ENCODE results near the gene SETD3.

SETD3 gene

DNA sequence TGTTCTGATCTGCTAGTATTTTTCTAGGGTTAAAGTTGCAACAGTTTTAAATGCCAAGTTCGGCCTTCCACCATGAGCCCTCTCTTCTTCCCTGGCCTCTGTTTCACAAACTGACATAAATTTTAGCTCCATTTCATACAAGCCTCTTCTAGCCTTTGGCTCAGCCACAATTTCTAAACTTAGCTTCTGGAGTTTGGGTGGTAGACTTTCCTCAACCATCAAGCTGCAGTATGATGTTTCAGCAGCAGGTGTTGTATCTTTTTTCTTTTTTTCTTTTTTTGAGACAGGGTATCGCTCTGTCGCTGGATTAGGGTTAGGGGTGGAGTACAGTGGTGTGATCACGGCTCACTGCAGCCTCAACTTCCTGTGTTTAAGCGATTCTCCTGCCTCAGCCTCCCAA is 29.4 kb downstream of the SETD3 start:
- no peak for DNase-seq

DNA sequence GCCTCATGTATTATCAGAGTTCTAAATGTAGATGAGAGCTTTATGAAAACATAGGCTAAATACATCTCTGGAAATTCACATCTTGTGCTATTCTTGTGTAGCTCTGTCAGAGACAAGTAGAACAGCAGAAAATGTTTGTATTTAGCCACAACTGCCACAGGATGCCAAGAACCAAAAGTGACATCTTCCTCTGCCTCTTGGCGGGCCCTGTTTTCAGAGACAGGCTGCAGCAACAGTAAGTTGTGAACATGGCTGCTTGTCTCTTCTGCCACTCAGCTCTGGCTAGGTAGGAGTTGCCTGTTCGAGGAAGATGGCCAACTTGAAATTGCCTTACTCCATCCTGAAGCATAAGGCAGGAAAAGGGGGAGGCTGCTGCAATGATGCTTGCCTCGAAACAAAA is 30.4 kb downstream of the SETD3 start:
- no peak for DNase-seq

DNA sequence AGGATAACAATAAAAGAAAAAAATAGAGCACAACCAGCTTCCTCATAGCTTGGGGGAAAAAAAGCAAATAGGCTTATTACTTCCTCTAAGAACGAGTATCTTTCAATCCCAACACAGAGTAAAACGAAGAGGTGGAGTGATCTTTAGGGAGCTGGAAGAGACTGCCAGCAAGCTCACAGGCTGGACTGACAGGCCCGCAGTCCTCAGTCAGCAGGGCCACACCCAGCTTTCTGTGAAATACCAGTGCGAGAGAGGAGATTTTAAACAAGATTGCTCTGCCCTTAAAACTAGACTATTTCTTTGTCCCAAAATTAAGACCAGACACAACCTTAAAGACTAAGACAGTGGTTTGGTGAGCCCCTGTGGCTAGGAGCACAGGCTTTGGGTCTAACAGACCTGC is 32.9 kb downstream of the SETD3 start:
- no peak for DNase-seq

DNA sequence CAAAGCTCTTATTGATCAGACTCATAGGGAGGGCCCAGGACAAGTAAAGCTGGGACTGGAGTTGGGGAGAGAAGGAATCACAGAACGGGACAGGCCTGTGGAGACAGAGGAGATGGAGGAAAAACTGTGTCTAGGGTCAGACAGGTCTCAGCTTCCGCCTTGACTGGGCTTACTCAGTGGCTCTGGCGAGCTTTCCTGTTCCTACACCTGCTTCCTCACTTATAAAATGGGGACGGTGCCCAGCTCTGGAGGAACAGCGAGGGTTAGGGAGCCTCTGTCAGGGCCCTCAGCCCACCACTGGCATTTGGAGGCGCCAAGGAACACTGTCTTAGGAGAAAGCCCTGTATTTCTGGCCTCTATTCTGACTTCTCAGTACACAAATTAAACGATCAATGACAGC is 34.7 kb downstream of the SETD3 start:
- no peak for DNase-seq

DNA sequence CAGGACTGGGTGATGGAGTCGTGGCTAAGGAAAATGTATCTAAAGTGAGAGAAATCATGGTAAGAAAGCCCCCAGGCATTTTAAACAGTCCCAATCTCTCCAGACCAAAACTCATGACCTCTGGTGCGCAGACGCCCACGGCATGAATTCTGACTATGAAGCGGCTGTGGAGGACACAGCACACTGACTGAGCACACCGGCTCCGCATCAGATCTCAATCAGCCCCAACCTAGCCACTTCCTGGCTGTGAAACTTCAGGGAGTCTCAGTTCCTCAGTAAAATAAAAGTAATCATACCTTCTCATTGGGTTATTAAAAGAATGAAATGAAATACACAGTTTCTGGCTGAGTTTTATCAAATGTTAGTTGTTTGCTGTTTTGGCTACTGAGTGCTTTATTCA is 38.7 kb downstream of the SETD3 start:
- DNase-seq: no peak

DNA sequence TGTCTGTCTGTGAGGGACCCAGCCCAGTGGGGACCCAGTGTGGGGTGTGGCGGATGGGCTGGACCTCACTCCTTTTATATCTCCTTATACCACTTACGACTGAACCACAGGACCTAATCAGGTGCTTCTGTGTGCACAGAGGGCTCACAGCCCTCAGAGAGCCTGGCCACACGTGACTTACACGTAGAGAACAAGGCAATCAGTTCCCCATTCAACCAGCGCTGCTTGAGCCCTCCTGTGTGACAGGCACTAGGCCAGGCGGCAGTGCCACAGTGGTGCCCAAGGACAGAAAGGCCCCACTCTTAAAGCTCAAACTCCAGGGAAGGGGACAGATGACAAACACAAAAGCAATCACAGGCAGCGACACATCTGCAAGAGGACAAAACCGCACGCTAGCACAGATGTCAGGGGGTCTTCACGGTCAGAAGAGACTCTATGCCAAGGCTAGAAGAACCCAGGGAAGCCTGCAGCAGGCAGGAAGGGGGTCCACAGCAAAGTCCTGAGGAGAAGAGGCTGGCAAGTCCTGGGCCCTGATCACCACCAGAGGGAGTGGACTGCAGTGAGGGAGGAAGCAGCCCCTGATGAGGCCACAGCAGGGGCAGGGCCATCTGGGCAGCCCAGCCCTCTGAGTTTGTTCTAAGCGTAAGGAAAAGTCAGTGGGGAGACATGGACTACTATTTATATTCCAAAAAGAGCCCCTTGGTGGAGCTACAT is 39.3 kb downstream of the SETD3 start:
- no peak for DNase-seq

DNA sequence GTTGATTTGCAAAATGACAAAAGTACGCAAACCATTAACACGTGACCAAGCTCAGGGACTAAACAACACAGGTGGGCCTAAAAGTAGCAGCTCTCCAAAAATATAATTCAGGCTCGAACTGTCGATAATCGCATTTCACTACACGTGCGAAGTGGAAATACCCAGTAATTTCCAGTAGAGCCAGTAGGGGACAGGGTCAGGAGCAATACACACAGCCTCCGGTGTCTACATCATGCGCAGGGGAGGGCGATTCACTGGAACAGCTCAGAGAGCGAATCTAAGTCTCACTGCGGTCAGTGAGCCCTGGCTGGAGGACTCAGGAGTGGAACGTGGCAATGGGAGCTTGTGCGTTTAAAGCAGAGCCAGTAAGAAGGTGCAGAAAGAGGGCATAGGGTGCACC is 40.4 kb downstream of the SETD3 start:
- DNase-seq: no peak

DNA sequence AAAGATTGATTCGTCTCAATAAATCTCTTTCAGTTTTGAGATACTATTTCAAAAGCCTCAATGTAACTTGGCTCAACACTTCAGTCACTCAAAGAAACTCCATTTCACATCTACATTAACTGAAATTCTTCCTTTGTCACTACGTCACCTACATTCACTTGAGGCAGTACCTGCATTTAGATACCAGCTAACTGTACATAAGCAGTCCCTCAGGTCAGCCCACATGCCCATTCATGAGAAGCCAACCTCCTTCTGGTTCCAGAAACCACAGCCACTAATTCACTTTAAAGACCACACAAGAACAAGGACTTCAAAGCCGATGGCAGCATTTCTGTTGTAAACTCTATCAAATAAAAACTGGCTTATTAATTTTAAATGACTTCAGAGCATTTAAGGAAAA is 43.0 kb downstream of the SETD3 start:
- DNase-seq: no peak

DNA sequence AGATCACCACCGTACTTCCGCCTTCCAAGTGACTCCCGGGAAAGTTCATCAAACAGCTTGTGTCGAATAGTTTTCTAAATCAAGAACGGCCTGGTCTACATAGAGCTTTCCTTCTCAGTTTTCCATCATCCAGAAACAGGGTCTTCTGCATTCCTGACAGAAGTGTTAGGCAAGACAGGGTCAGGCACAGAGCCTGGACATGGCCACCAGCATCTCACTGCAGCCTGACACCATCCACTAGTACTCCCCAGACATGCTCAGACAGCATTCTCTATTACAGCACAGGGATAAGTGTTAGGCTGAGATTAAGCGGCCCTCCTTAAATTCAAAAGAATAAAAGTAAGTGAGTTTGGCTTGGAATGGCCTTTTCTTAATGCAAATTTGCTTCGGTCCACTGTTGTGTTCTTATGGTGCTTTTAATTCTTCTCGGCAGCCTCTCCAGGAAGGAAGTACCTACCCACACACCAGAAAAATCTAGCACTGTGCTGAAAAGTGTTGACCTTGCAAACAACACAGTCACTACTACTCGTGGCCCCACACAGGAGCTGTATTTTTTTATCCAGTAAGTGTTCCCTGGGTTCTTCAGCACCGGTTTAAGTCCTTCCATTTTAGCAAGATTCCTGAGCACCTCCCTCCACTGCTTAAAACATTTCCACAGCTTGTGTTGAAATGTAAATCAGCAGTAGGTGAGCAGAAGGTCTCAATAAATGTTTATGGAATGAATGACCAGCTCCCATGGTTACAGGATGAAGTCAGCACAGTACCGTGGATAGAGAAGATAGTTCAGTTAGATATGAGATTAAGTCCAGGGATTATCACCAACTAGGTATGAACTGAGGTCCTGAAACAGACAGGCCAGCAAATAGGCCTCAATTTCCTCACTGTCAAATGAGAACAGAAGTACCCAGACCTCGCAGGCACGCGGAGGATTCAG is 44.1 kb downstream of the SETD3 start:
- DNase-seq: no peak

DNA sequence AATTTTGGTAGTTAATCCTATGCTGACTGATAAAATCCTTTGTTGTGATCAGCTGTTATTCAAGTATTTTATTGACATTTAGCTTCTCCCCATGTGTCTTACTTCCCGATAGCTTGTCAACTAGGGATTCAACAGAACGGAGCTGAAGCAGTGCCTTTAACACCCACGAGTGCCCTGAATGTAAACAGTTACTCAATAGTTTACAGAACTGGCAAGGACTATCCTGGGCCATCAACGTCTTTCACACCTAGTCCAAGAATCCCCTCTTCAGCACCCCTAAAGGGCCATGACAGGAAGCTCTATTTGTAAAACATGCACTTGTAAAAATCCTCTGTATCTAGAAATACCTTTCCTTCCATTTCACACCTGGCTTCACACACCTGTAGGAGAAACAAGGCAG is 45.3 kb downstream of the SETD3 start:
- no peak for DNase-seq

DNA sequence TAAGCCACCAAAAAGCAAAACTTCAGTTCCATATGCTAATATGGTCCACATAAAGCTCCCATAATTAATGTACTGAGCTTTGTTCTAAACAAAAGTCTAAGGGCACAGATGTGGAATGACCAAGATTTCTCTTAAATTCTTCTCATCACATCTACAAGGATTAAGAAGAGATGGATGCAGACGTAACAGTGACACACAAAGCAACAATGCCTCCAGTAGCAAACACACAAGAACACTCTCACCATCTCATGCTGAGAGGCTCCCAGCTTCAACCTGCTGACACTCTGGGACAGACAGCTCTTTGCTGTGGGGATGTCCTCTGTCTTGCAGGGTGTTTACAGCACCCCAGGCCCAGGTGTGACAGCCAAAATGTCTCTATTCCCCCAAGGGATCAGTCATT is 48.2 kb downstream of the SETD3 start:
- DNase-seq: no peak

DNA sequence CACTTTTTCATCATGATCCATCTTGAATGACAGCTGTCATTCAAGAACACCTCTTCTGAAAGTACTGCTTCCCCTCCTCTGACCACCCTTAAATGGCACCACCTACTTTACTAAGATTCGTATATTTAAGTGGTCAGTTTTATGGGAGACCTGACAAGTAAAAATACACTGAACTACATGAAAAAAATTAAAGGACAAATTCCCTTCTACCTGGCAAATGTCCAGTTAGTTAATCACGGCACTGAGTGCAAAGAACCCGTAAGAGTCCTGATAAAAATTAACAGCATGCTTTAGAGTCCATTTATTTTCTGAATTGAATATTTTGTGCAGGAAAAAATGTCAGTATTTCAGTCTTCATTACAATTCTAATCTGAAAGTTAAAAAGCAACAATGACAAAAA is 48.7 kb downstream of the SETD3 start:
- no peak for DNase-seq

DNA sequence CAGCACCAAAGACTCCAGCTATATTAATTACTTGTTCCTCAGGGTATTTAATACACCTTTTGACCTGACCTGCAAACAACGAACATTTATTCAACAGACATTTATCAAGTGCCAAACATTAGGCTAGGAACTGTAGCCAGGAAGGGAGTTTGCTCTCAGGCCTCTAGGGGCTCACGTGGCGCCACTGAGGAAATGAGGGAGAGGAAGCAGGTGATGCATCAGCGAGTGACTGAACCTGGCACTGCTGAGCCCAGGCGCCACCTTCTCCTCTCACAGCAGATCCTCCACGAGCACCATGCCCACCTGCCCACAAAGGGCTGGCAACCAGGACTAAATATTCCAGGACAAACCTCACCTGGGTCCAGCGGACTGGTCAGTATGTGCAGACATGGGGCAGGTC is 50.2 kb downstream of the SETD3 start:
- no peak for DNase-seq

DNA sequence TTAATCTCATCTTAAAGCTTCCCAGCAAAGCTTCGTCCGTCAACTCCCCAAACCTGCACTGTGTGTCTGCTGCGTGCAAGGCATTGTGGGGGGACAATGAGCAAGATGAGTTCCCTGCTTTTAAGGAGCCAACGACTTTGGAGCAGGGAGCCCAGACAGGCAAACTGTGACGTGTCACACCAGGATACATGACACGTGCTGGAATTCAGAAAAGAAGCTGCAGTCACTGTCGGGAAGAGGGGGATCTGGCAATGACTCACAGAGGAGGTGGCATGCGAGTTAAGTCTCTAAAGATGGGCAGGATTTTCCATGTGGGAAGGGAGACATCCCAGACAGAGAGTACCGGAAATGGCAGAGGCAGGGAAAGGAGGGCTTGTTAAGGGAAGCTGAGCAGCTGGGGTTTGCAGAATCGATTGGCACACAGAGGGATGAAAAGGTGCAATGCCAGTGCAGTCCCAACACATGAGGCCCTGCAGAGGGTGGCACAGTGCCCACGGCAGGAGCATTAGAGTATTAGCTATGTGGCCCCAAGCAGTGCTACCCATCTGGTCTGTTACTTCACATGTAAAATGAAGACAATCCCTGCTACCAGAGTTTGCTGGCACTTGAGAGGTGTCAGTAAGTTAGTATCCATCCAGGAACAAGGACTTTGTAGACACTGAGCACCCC is 52.9 kb downstream of the SETD3 start:
- DNase-seq: no peak

DNA sequence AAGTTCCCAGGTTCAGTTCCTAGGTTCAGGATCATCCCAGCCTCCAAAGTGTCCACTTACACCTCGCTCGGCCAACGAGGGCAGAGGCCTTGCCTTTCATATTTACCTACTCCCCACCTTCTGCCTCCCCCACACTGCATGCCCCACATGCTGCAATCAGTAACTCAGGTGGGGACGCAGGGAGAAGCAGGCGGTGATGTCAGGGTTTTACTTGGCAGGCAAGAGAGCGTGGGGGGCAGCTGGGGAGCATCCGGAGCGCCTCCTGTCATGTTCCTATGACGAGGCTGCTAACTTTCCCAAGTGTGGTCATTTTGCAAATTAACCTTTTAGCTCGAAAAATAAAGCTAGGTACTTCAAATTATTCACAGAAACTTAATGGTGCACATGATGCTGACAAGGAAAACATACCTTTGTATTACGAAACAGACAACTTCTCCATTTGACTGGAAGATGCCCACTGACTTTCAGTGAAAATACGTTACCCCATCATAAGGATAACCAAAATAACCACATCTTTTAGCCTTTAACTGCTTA is 53.8 kb downstream of the SETD3 start:
- no peak for DNase-seq

DNA sequence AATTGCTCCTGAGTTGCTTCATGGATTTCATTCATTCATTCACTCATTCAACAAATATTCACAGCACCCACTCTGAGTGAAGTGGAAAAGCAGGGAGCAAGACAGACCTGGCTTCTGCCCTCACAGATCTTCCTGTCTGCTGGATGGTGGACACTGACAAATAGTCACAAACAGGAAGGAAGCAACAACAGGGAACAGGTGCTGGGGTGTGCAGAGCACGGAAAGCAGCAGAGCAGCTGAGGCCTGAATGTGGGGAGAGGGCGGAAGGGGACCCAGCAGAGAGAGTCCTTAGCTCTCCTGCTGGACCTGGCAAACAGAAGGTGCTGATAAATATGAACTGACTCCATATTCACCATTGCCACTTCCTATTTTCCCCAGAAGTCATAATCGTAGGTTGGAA is 54.4 kb downstream of the SETD3 start:
- DNase-seq: no peak

DNA sequence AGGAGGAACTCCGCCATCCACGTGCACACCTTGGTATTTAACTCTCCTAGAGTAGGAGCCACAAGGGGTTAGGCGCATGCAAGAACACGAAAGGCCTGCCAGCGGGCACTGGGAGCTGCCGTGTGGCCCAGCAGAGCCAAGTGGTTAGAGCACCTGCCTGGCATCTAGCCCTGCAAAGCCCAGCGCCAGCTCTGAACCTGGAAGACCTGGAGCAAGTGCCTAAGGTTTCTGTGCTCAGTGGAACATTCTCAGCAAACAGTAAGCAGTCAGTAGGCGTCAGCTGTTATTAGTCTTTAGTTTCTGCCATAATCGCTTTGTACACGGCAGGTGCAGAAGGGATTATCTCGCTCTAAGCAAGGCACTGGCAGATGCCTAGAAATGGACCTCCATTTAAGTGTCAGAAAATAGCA is 55.4 kb downstream of the SETD3 start:
- peak; percentile 34 for DNase-seq

DNA sequence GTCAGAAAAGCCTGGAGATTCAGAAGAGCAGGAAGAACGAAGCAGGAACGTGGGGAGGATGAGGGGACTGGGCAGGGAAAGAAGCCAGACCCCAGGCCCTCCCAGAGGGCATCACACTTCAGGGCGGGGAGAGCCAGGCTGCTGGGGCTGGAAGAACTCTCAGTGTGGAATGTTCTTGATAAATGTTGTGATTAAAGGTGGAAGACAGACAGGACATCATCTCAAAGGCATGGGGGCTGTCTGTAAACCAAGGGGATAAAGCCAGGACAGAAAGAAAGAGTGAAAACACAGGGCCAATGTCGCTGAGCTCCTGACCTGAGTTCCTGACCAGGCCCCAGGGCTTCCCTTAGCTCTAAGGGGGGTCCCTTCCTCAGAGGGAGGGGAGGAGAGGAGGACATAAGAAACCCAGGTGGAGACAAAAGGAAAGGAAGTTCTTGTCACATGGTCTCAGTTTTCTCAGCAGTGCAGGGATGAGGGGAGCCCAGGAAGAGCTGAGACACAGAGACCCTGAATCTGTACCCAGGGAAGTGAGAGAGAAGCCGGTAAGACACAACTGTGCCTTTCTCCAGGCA is 56.3 kb downstream of the SETD3 start:
- no peak for DNase-seq

DNA sequence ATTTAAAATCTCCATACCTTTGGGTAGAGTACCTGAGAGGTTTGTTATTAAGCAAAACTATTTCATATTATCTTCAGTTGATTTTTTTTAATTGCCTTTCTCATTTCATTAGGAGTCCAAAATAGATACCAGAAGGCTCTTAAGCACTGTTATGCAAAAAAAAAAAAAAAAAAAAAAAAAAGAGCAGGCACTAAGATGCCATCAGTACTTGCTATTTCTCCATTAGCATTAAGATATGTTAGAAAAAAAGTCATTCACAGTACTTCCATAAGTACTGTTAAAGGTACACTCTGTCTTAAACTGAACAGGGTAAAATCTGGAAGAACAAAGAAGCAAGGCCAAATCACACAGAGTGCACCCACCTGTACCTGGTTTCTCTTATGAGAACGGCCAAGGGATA is 57.2 kb downstream of the SETD3 start:
- DNase-seq: no peak

DNA sequence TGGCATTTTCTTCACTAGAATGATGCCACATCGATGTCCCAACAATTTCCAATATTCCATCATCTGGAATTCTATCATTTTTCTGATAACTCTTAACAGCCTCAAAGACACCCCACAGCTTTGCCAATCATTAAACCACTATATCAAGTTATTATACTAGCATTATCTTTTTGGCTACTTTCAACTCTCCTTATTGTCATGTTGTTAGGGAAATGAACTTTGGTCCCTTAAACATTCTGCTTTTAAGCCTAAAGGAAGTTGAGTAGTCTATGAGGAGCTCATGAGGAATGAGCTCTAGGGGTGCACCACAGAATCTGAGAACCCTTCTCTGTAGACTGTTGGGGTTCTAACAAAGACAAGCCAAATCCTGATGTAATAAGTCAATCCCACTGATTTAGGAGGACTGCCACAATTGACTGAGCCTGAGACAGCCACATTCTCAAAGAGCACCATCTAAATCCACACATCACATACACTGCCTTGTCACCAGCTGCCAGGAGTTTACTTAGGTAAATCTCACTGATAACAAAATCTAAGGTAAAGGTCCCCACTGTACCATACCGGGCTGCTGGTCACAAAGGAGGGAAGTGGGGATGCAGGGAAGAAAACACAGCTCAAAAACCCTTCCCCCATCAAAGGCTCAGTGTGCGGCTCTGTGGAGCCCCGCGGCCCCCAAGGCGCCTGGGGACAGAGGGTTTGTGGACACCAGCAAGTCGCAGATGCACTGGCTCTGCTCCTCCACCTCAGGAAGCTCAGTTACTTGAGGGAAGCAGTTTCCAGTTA is 58.2 kb downstream of the SETD3 start:
- no peak for DNase-seq

DNA sequence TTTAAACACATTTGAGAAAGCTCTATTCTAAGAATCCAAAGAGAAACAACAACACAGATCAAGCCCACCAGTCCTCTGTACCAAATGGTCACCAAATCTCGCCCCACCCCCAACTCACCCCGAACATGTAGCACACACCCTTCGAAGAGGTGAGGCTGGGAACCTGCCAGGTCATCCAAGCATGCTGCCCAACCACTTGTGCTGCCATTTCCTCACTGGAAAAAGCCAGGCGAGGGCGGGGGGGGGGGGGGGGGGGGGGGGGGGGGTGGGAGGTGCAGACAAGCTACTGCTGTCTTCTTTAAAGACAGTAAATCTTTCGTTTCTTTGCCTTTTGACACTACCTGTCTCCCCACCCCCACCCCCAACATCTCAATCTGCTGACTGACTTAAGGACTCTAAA is 59.9 kb downstream of the SETD3 start:
- no peak for DNase-seq

DNA sequence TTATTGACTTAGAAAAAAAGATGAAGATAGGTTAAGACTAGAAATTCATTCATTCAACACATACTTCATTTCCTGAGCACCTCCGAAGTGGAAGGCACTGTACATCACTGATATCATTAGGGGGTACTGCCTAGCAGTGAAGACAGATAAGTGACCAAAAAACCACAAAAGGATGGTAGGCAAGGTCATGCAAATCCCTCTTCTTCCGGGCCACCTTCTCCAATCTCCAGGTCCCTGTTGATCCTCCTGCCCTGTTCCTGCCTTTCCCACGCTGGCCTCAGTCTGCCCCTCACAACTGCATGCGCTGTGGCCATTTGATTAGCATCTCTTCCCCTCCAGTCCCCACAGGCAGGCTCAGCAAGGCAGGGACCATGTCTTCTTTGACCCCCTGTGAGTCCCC is 60.8 kb downstream of the SETD3 start:
- no peak for DNase-seq
